MCF 10A (cell line): ENCODE data around the gene PTPN20. TPM values are rescaled to one million over a fixed set of nuclear protein-coding genes. Genes with fewer than 3 reads are reported as not detected.

Source experiments
- BruUV-seq: library from RNA; stranded (reverse); fragments of 400-500 nt; replicated peaks from 2 replicates; lab custom pipeline; 2021; lab: Mats Ljungman, UMichigan
- CTCF ChIA-PET: fragments of 300-600 bp; sonication (Branson Sonifier 250); formaldehyde crosslinking; extraction: SDS; loops from one replicate; lab custom pipeline; 2021; ENCODE audit warnings: antibody characterized with exemption, inconsistent platforms; lab: Yijun Ruan, JAX
- POLR2A ChIA-PET: fragments of 300-600, 350-650 bp; sonication (Branson Sonifier 250); formaldehyde crosslinking; extraction: SDS; loops from one replicate; lab custom pipeline; 2020; ENCODE audit warnings: antibody characterized with exemption, inconsistent platforms; lab: Yijun Ruan, JAX
- DNase-seq: peaks from one replicate; pipeline ENCODE4 v3.0.0-alpha.2; 2018; ENCODE audit not compliant: unreplicated experiment
- H3K27ac Mint-ChIP-seq: one replicate; pipeline ENCODE4 v1.8.0; 2022; ENCODE audit warnings: mild to moderate bottlenecking, low read depth, mixed read lengths; ENCODE audit not compliant: unreplicated experiment
- H3K27me3 Mint-ChIP-seq: one replicate; pipeline ENCODE4 v1.8.0; 2022; ENCODE audit warnings: mixed read lengths; ENCODE audit not compliant: insufficient read depth, unreplicated experiment
- H3K36me3 Mint-ChIP-seq: one replicate; pipeline ENCODE4 v1.8.0; 2022; ENCODE audit warnings: mild to moderate bottlenecking, moderate library complexity, mixed read lengths; ENCODE audit not compliant: insufficient read depth, unreplicated experiment
- H3K4me1 Mint-ChIP-seq: one replicate; pipeline ENCODE4 v1.8.0; 2022; ENCODE audit warnings: mixed read lengths; ENCODE audit not compliant: insufficient read depth, unreplicated experiment
- H3K4me3 Mint-ChIP-seq: one replicate; pipeline ENCODE4 v1.8.0; 2022; ENCODE audit warnings: mild to moderate bottlenecking, moderate library complexity, mixed read lengths; ENCODE audit not compliant: unreplicated experiment
- H3K9me3 Mint-ChIP-seq: one replicate; pipeline ENCODE4 v1.8.0; 2022; ENCODE audit warnings: mixed read lengths; ENCODE audit not compliant: unreplicated experiment
- CTCF ChIP-seq: fragments of 200-600 bp; IDR thresholded peaks from one replicate; pipeline ENCODE4 v1.8.0; 2022; ENCODE audit warnings: antibody characterized with exemption, mild to moderate bottlenecking; ENCODE audit not compliant: unreplicated experiment
- intact Hi-C: fragments of 100-400 bp; cut with micrococcal nuclease; formaldehyde crosslinking; loops from 2 replicates; pipeline ENCODE4 v1.14.1; 2022
- total RNA-seq: library from RNA; stranded (reverse); gene quantifications from 2 replicates; pipeline ENCODE4 v1.2.3, GENCODE V29; 2022

The PTPN20 gene
- total RNA-seq, 1 experiment from 2014 or later, result 0.26 TPM

GRCh38 chr10:47015404-47015803 is 104.2 kb downstream of the PTPN20 start:
- H3K4me3 Mint-ChIP-seq, result no peak overlapping the region
- no peak for TF ChIP-seq CTCF
- H3K9me3 Mint-ChIP-seq, result no peaks in the 10 kb centered on the region
- H3K4me1 Mint-ChIP-seq, result no peaks in the 10 kb centered on the region
- peaks cover 33% of the 10 kb centered on the region for H3K27me3 Mint-ChIP-seq
- no peak overlapping the region for H3K27ac Mint-ChIP-seq
- no TSS peak for BruUV-seq
- POLR2A ChIA-PET, result no interaction called here
- DNase-seq, result no peak
- H3K36me3 Mint-ChIP-seq, result peaks cover 5% of the 10 kb centered on the region
- CTCF ChIA-PET, result interaction anchor here (1.1 to 5.5 kb wide), 2 partner anchors 10 to 297 kb away, joined by 5 to 36 read pairs; no protein-coding TSS in a partner anchor
- intact Hi-C loops, result no loop called here

GRCh38 chr10:47016564-47016963 is 105.3 kb downstream of the PTPN20 start:
- ChIA-PET POLR2A (no interaction called here), CTCF (interaction anchor here (0.6 to 5.5 kb wide), 2 partner anchors 9 to 24 kb away, joined by 3 to 36 read pairs; no protein-coding TSS in a partner anchor)
- Mint-ChIP-seq H3K9me3 (no peaks in the 10 kb centered on the region), H3K27ac (no peak overlapping the region), H3K36me3 (peaks cover 4% of the 10 kb centered on the region), H3K4me1 (no peaks in the 10 kb centered on the region), H3K4me3 (no peak overlapping the region), H3K27me3 (peaks cover 22% of the 10 kb centered on the region)
- no peak for TF ChIP-seq CTCF
- BruUV-seq, result no TSS peak
- intact Hi-C loops, result no loop called here
- DNase-seq, result no peak

GRCh38 chr10:47018026-47018735 is 107.0 kb downstream of the PTPN20 start:
- no peaks in the 10 kb centered on the region for H3K36me3 Mint-ChIP-seq
- H3K27me3 Mint-ChIP-seq, result peaks cover 15% of the 10 kb centered on the region
- POLR2A ChIA-PET, result interaction anchor here (1.5 kb wide), 1 partner anchor 15 kb away, joined by 4 read pairs; no protein-coding TSS in a partner anchor
- CTCF ChIA-PET, result interaction anchor here (1.1 kb wide), 1 partner anchor 294 kb away, joined by 7 read pairs; no protein-coding TSS in a partner anchor
- intact Hi-C loops, result no loop called here
- no peak for DNase-seq
- no peaks in the 10 kb centered on the region for H3K4me1 Mint-ChIP-seq
- H3K27ac Mint-ChIP-seq, result no peak overlapping the region
- no peak overlapping the region for H3K4me3 Mint-ChIP-seq
- no peaks in the 10 kb centered on the region for H3K9me3 Mint-ChIP-seq
- BruUV-seq, result no TSS peak
- no peak for TF ChIP-seq CTCF
